Glutamatergic neuron (in vitro differentiated cells): Measurements from ENCODE around the gene COA1. TPM values are rescaled to one million over a fixed set of nuclear protein-coding genes. Genes with fewer than 3 reads are reported as not detected.
A peak's percentile ranks its signal among the peaks of the same experiment; 100 is the strongest.
"Not testable (repeated sequence)": the region's sequence is repeated elsewhere in the genome, so short reads cannot be mapped to it uniquely, and the experiment has no call there.

Experiments
- DNase-seq: peaks from one replicate; pipeline ENCODE4 v3.0.0; 2022
- H3K27ac Mint-ChIP-seq: one replicate; pipeline ENCODE4 v1.8.0; 2020; ENCODE audit warnings: mild to moderate bottlenecking, mixed read lengths, inconsistent platforms; ENCODE audit not compliant: unreplicated experiment
- H3K27me3 Mint-ChIP-seq: one replicate; pipeline ENCODE4 v1.8.0; 2020; ENCODE audit warnings: mild to moderate bottlenecking, moderate library complexity, mixed read lengths, inconsistent platforms; ENCODE audit not compliant: unreplicated experiment
- H3K36me3 Mint-ChIP-seq: one replicate; pipeline ENCODE4 v1.8.0; 2020; ENCODE audit warnings: mild to moderate bottlenecking, mixed read lengths, inconsistent platforms; ENCODE audit not compliant: unreplicated experiment
- H3K4me1 Mint-ChIP-seq: one replicate; pipeline ENCODE4 v1.8.0; 2020; ENCODE audit warnings: mild to moderate bottlenecking, low read depth, mixed read lengths, inconsistent platforms; ENCODE audit not compliant: unreplicated experiment
- H3K4me3 Mint-ChIP-seq: one replicate; pipeline ENCODE4 v1.8.0; 2020; ENCODE audit warnings: mild to moderate bottlenecking, mixed read lengths, inconsistent platforms; ENCODE audit not compliant: unreplicated experiment
- H3K9me3 Mint-ChIP-seq: one replicate; pipeline ENCODE4 v1.8.0; 2020; ENCODE audit warnings: mild to moderate bottlenecking, moderate library complexity, mixed read lengths, inconsistent platforms; ENCODE audit not compliant: unreplicated experiment
- CTCF ChIP-seq: fragments of 200-600 bp; sonication (generic); IDR thresholded peaks from one replicate; pipeline ENCODE4 v1.5.0; 2021; ENCODE audit not compliant: partially characterized antibody, unreplicated experiment
- total RNA-seq: library from RNA; stranded (reverse); fragmentation: NEBNext Ultra II Directional; extraction: Animal tissue kit (Norgen Biotek cat#: 25700); gene quantifications from one replicate; pipeline ENCODE4 v1.2.1, GENCODE V29; 2021; ENCODE audit not compliant: unreplicated experiment

COA1 gene
- total RNA-seq, 1 donor from 2014 or later: 73.7 TPM

DNA sequence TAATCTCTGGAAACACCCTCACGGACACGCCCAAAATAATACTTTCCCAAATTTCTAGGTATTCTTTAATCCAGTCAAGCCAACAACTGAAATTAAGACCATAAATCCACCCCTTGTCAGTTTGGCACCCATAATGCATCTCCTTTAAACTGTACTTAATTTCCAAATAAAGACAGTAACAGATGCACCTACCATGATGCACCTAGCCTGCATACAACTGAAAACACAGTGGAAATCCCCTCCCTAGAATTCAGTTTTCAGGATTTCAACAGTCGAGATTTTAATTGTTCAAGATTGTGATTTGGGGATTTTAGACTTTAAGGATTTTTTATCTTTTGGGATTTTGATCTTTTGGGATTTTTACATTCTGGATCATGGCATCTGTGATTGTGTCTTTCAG, 129.3 kb downstream of the COA1 start:
- Mint-ChIP-seq H3K27ac (no peak overlapping the region), H3K36me3 (peaks cover 4% of the 10 kb centered on the region), H3K9me3 (peaks cover 1% of the 10 kb centered on the region), H3K4me1 (peaks cover 11% of the 10 kb centered on the region), H3K4me3 (no peak overlapping the region), H3K27me3 (no peaks in the 10 kb centered on the region)
- no peak for DNase-seq
- TF ChIP-seq CTCF: no peak

DNA sequence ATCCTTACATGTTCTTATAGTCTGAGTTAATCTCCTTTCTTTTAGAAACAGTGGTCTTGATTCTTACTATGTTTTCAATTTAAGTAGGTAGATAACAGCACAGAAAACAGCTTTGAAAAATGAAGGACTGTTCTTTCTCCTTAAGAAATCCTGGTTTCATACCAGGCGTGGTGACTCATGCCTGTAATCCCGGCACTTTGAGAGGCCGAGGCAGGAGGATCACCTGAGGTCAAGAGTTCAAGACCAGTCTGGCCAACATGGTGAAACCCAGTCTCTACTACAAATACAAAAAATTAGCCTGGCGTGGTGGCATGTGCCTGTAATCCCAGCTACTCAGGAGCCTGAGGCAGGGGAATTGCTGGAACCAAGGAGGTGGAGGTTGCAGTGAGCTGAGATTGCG, 132.9 kb downstream of the COA1 start:
- not testable (repeated sequence) for H3K27ac Mint-ChIP-seq, H3K27me3 Mint-ChIP-seq, H3K4me3 Mint-ChIP-seq, H3K9me3 Mint-ChIP-seq, H3K36me3 Mint-ChIP-seq, DNase-seq
- H3K4me1 Mint-ChIP-seq: peaks cover 16% of the 10 kb centered on the region

DNA sequence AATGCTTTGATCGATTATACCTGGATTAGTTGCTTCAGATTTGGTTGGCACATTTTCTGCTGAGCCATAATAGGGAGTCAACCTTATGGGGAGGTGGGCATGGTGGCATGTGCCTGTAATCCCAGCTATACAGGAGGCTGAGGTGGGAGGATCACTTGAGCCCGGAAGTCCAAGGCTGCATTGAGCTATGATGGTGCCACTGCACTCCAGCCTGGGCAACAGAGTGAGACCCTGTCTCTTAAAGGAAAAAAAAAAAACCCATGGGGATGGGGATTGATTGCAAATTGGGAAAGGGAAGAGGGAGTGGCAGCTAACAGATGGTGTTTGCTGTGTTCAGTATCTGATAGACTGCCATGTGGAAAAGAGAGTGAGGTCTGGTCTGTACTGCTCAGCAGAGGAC, 135.3 kb downstream of the COA1 start:
- H3K27me3 Mint-ChIP-seq: peaks cover 7% of the 10 kb centered on the region
- peak overlapping the region; percentile 59 for H3K4me3 Mint-ChIP-seq
- peaks cover 7% of the 10 kb centered on the region for H3K9me3 Mint-ChIP-seq
- peaks cover 26% of the 10 kb centered on the region for H3K4me1 Mint-ChIP-seq
- no peak for TF ChIP-seq CTCF
- peak overlapping the region; percentile 95 for H3K27ac Mint-ChIP-seq
- no peaks in the 10 kb centered on the region for H3K36me3 Mint-ChIP-seq
- no peak for DNase-seq

DNA sequence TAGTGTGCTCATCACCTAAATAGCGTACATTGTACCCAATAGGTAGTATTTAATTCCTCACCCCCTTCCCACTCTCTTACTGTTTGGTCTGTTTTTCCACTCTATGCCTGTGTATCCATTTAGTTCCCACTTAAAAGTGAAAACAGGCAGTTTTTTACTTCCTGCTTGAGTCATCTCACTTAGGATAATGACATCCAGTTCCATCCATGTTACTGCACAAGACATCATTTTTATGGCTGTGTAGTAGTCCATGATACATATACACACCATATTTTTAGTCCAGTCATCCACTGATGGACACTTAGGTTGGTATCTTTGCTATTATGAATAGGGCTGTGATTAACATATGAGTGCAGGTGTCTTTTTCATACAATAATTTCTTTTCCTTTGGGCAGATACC, 136.3 kb downstream of the COA1 start:
- Mint-ChIP-seq H3K4me3 (no peak overlapping the region), H3K27ac (peak overlapping the region; percentile 11), H3K9me3 (peaks cover 7% of the 10 kb centered on the region), H3K36me3 (no peaks in the 10 kb centered on the region), H3K4me1 (peaks cover 33% of the 10 kb centered on the region), H3K27me3 (peaks cover 7% of the 10 kb centered on the region)
- TF ChIP-seq CTCF: no peak
- DNase-seq: no peak

DNA sequence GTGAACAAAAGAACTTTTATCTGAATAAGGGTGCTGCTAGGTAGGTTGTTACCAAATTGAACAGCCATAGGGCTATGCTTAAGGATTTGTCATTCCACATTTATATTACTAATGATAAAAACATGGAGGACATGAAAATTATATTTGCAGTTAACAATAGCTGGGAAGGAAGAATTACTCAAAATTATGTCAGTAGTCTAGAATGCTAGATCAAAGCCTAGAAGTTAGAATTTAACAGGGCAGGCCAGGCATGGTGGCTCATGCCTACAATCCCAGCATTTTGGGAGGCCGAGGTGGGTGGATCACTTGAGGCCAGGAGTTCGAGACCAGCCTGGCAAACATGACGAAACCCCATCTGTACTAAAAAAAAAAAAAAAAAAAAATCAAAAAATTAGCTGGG, 137.0 kb downstream of the COA1 start:
- Mint-ChIP-seq H3K9me3 (peaks cover 7% of the 10 kb centered on the region), H3K4me3 (no peak overlapping the region), H3K27ac (peak overlapping the region; percentile 53), H3K27me3 (peaks cover 7% of the 10 kb centered on the region), H3K4me1 (peaks cover 34% of the 10 kb centered on the region), H3K36me3 (no peaks in the 10 kb centered on the region)
- DNase-seq: no peak
- TF ChIP-seq CTCF: no peak
